Left lung (tissue), 14 donors: ENCODE data around the gene SEPTIN7. TPM values are rescaled to one million over a fixed set of nuclear protein-coding genes. Genes with fewer than 3 reads are reported as not detected.

ENCODE experiments used
- ATAC-seq: fragments of 200-7000 bp; cut with Tn5 transposase; one replicate; pipeline ENCODE4 v1.9.1; 2020; ENCODE audit warnings: moderate library complexity
- DNase-seq, 4 donors: peaks; one replicate each; pipeline ENCODE4 v3.0.0-alpha.2; 2013 to 2020
- H3K27ac ChIP-seq, 2 donors: fragments of 200-600 bp; sonication (generic) in 1 of 2; one replicate each; pipeline versions ENCODE4 v1.5.0 to v1.8.0; 2020 to 2021
- H3K27me3 ChIP-seq, 2 donors: fragments of 200-600 bp; sonication (generic) in 1 of 2; one replicate each; pipeline versions ENCODE4 v1.5.0 to v1.8.0; 2020 to 2021
- H3K36me3 ChIP-seq, 2 donors: fragments of 200-600 bp; sonication (generic) in 1 of 2; one replicate each; pipeline versions ENCODE4 v1.5.0 to v1.8.0; 2020 to 2021
- H3K4me1 ChIP-seq, 2 donors: fragments of 200-600 bp; one replicate each; pipeline ENCODE4 v1.8.0; 2021
- H3K4me3 ChIP-seq, 2 donors: fragments of 200-600 bp; sonication (generic) in 1 of 2; one replicate each; pipeline versions ENCODE4 v1.5.0 to v1.8.0; 2020 to 2021; ENCODE audit warnings: mild to moderate bottlenecking in 1 of 2
- H3K9me3 ChIP-seq, 2 donors: fragments of 200-600 bp; sonication (generic) in 1 of 2; one replicate each; pipeline versions ENCODE4 v1.5.0 to v1.8.0; 2020 to 2021
- intact Hi-C, 2 donors: fragments of 100-400 bp; cut with DNase I; formaldehyde crosslinking; loops; one replicate each; pipeline versions ENCODE4 v1.11.2 to v1.14.2; 2022
- long read RNA-seq, 12 donors: library from polyadenylated mRNA in 2 of 12; unstranded in 2 of 12; transcript quantifications; one replicate each; pipeline ENCODE4 v2.0.0 and lab custom pipeline, GENCODE V29; 2019 to 2026
- polyA plus RNA-seq, 6 donors: library from polyadenylated mRNA; unstranded; fragments of 120-200 nt; gene quantifications; one replicate each; pipeline ENCODE4 v1.2.1, GENCODE V29; 2013; ENCODE audit not compliant: insufficient read length in 6 of 6
- total RNA-seq, 2 donors: library from RNA; stranded (reverse); fragmentation: NEBNext Ultra II Directional; extraction: Animal tissue kit (Norgen Biotek cat#: 25700); gene quantifications; one replicate each; pipeline ENCODE4 v1.2.1, GENCODE V29; 2021
- TF ChIP-seq, protein P1 (sequence below), 2 donors: fragments of 200-600 bp; sonication (generic) in 1 of 2; IDR thresholded peaks; one replicate each; pipeline versions ENCODE4 v1.5.0 to v1.8.0; 2021; ENCODE audit warnings: antibody characterized with exemption in 2 of 2
- donor health status: DM: no; HTN: yes; CAD: no.
- donor health status: DM: no; HTN: no; CAD: no.

SEPTIN7 gene
- total RNA-seq (100 to 1,000 TPM; 174 to 192 TPM), polyA plus RNA-seq (100 to 1,000 TPM; 414 to 511 (median 467) TPM)
- long read RNA-seq, donor 1, full-length matches to known transcripts, result 39 of 185 reads
- long read RNA-seq, donor 1, partial matches to known transcripts, result 146 of 185 reads
- long read RNA-seq, donor 1, other reads (novel, unspliced or antisense), result 0 of 185 reads
- long read RNA-seq, donor 2, full-length matches to known transcripts, result 29 of 242 reads
- long read RNA-seq, donor 2, partial matches to known transcripts, result 213 of 242 reads
- long read RNA-seq, donor 2, other reads (novel, unspliced or antisense), result 0 of 242 reads
- long read RNA-seq, donor 3, full-length matches to known transcripts, result 61 of 122 reads
- long read RNA-seq, donor 3, partial matches to known transcripts, result 56 of 122 reads
- long read RNA-seq, donor 3, other reads (novel, unspliced or antisense), result 5 of 122 reads
- long read RNA-seq, donor 4, full-length matches to known transcripts, result 6 of 85 reads
- long read RNA-seq, donor 4, partial matches to known transcripts, result 75 of 85 reads
- long read RNA-seq, donor 4, other reads (novel, unspliced or antisense), result 4 of 85 reads
- long read RNA-seq, donor 5, full-length matches to known transcripts, result 23 of 107 reads
- long read RNA-seq, donor 5, partial matches to known transcripts, result 78 of 107 reads
- long read RNA-seq, donor 5, other reads (novel, unspliced or antisense), result 6 of 107 reads
- long read RNA-seq, donor 6, full-length matches to known transcripts, result 53 of 130 reads
- long read RNA-seq, donor 6, partial matches to known transcripts, result 71 of 130 reads
- long read RNA-seq, donor 6, other reads (novel, unspliced or antisense), result 6 of 130 reads
- long read RNA-seq, donor 7, full-length matches to known transcripts, result 19 of 60 reads
- long read RNA-seq, donor 7, partial matches to known transcripts, result 35 of 60 reads
- long read RNA-seq, donor 7, other reads (novel, unspliced or antisense), result 6 of 60 reads
- long read RNA-seq, donor 8, full-length matches to known transcripts, result 40 of 88 reads
- long read RNA-seq, donor 8, partial matches to known transcripts, result 48 of 88 reads
- long read RNA-seq, donor 8, other reads (novel, unspliced or antisense), result 0 of 88 reads
- long read RNA-seq, donor 9, result 0 reads
- long read RNA-seq, donor 10, full-length matches to known transcripts, result 1 of 37 reads
- long read RNA-seq, donor 10, partial matches to known transcripts, result 33 of 37 reads
- long read RNA-seq, donor 10, other reads (novel, unspliced or antisense), result 3 of 37 reads
- long read RNA-seq, donor 11, full-length matches to known transcripts, result 49 of 359 reads
- long read RNA-seq, donor 11, partial matches to known transcripts, result 299 of 359 reads
- long read RNA-seq, donor 11, other reads (novel, unspliced or antisense), result 11 of 359 reads
- long read RNA-seq, donor 12, full-length matches to known transcripts, result 17 of 52 reads
- long read RNA-seq, donor 12, partial matches to known transcripts, result 35 of 52 reads
- long read RNA-seq, donor 12, other reads (novel, unspliced or antisense), result 0 of 52 reads

GRCh38 chr7:35800718-35801391 is at the start of gene SEPTIN7:
SEPTIN7 (plus strand) TSS chr7:35801057; CDS start chr7:35801210, 153 bp downstream.
- Histone ChIP-seq H3K36me3 (no peaks in the 10 kb centered on the region), H3K4me1 (peaks cover 16 to 47% of the 10 kb centered on the region in 2 donors), H3K27ac (peak within 1 kb of the TSS; percentile 98 to 99), H3K4me3 (peak within 1 kb of the TSS; percentile 77 to 93), H3K9me3 (no peaks in the 10 kb centered on the region), H3K27me3 (no peaks in the 10 kb centered on the region)
- intact Hi-C loops, result loop anchor here in 1 of 2 donors (10.0 kb wide), 1 partner anchor 96 kb away; no protein-coding TSS in a partner anchor
- TF ChIP-seq, protein P1, sequence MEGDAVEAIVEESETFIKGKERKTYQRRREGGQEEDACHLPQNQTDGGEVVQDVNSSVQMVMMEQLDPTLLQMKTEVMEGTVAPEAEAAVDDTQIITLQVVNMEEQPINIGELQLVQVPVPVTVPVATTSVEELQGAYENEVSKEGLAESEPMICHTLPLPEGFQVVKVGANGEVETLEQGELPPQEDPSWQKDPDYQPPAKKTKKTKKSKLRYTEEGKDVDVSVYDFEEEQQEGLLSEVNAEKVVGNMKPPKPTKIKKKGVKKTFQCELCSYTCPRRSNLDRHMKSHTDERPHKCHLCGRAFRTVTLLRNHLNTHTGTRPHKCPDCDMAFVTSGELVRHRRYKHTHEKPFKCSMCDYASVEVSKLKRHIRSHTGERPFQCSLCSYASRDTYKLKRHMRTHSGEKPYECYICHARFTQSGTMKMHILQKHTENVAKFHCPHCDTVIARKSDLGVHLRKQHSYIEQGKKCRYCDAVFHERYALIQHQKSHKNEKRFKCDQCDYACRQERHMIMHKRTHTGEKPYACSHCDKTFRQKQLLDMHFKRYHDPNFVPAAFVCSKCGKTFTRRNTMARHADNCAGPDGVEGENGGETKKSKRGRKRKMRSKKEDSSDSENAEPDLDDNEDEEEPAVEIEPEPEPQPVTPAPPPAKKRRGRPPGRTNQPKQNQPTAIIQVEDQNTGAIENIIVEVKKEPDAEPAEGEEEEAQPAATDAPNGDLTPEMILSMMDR (IDR thresholded peaks at IDR 0.05), result peak in 1 of 2 donors; percentile 2
- ATAC-seq (peak; percentile 96), DNase-seq (peak; percentile 99 to 100 (median 100))

- H3K27ac ChIP-seq, result no peak overlapping the region
These were observed 48.1 kb upstream of the SEPTIN7 start for GRCh38 chr7:35752742-35753141.

DNA sequence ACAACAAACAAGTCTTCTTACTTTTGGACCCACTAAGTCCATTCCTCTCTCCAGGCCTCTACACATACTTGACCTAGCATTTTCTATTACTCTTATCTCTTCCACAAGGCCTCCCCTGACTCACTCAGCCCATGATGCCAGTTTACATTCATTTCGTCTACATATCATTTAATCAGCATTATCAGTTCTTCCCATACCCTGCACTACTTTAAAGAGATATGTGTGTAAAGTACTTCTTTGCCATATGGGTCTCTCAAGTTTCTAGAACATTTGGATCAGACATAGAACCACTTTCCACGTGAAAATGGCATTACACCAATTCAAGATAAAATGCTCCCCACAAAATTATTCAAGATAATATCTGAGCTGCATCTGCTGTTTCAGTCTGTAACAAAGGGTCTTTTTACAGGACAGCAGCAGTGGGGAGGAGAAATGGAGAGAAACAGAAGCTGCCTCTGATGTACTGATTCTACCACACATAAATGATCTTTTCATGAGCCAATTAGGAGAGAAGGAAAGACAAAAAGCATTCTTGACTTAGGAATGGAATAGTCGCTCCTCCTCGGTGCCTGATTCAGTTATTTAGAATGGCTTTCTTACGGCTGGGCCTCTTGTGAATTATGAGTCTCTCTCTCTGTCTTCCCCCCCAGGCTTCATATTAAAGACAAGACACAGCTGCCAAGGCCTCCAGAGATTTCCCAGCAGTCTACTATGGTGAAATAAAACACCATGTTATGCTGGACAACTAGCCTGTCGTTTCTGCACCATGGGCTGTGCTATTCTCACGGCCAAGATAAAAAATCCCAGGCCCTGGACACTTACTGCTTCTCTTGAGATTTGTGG is 46.9 kb upstream of the SEPTIN7 start:
- peak; percentile 70 for ATAC-seq
- Histone ChIP-seq H3K27ac (peak overlapping the region in 1 of 2 donors; percentile 13), H3K9me3 (no peaks in the 10 kb centered on the region), H3K27me3 (no peaks in the 10 kb centered on the region), H3K4me1 (no peaks in the 10 kb centered on the region), H3K4me3 (no peak overlapping the region), H3K36me3 (no peaks in the 10 kb centered on the region)
- intact Hi-C loops, result no loop called here
- TF ChIP-seq, protein P1 (IDR thresholded peaks at IDR 0.05), result no peak
- peak in 2 of 4 donors; percentile 65 to 74 for DNase-seq

More at GRCh38 chr7:35752742-35753141, 48.1 kb upstream of the SEPTIN7 start:
- Histone ChIP-seq H3K9me3 (no peaks in the 10 kb centered on the region), H3K27me3 (no peaks in the 10 kb centered on the region), H3K4me1 (no peaks in the 10 kb centered on the region), H3K36me3 (no peaks in the 10 kb centered on the region), H3K4me3 (no peak overlapping the region)
- TF ChIP-seq, protein P1 (IDR thresholded peaks at IDR 0.05), result no peak
- ATAC-seq, result no peak
- no peak for DNase-seq
- intact Hi-C loops, result no loop called here

- Histone ChIP-seq H3K36me3 (no peaks in the 10 kb centered on the region), H3K4me1 (no peaks in the 10 kb centered on the region), H3K9me3 (no peaks in the 10 kb centered on the region), H3K27ac (peak overlapping the region in 1 of 2 donors; percentile 13), H3K27me3 (no peaks in the 10 kb centered on the region), H3K4me3 (no peak overlapping the region)
- TF ChIP-seq, protein P1 (IDR thresholded peaks at IDR 0.05), result no peak
- ATAC-seq, result peak; percentile 31
- intact Hi-C loops, result no loop called here
- DNase-seq, result peak in 1 of 4 donors; percentile 32
These were observed 46.1 kb upstream of the SEPTIN7 start for GRCh38 chr7:35754741-35755140.
